Stimulated activated effector memory CD8-positive, alpha-beta T cell treated with anti-CD3 and anti-CD28 coated beads, Interleukin-12 subunit alpha, Interleukin-12 subunit beta, amount 100 ng/mL, for 72 hours (primary cell): ENCODE measurements around the gene PDGFB.

Source experiments
- ATAC-seq: fragments of 150-1000 bp; cut with Tn5 transposase; 2 replicates; pipeline ENCODE4 v1.10.0; 2021
- DNase-seq, 2 donors: peaks; one replicate each; pipeline ENCODE4 v3.0.0; 2021 to 2022; ENCODE audit warnings: low spot score in 2 of 2
- H3K27ac Mint-ChIP-seq: one replicate; pipeline ENCODE4 v1.8.0; 2022; ENCODE audit warnings: mild to moderate bottlenecking, mixed read lengths
- H3K36me3 Mint-ChIP-seq: one replicate; pipeline ENCODE4 v1.8.0; 2022; ENCODE audit warnings: mild to moderate bottlenecking, mixed read lengths
- H3K4me1 Mint-ChIP-seq: one replicate; pipeline ENCODE4 v1.8.0; 2022; ENCODE audit warnings: mixed read lengths
- H3K4me3 Mint-ChIP-seq: one replicate; pipeline ENCODE4 v1.8.0; 2022; ENCODE audit warnings: mild to moderate bottlenecking, mixed read lengths
- H3K9me3 Mint-ChIP-seq: one replicate; pipeline ENCODE4 v1.8.0; 2022; ENCODE audit warnings: mixed read lengths

The PDGFB gene

DNA sequence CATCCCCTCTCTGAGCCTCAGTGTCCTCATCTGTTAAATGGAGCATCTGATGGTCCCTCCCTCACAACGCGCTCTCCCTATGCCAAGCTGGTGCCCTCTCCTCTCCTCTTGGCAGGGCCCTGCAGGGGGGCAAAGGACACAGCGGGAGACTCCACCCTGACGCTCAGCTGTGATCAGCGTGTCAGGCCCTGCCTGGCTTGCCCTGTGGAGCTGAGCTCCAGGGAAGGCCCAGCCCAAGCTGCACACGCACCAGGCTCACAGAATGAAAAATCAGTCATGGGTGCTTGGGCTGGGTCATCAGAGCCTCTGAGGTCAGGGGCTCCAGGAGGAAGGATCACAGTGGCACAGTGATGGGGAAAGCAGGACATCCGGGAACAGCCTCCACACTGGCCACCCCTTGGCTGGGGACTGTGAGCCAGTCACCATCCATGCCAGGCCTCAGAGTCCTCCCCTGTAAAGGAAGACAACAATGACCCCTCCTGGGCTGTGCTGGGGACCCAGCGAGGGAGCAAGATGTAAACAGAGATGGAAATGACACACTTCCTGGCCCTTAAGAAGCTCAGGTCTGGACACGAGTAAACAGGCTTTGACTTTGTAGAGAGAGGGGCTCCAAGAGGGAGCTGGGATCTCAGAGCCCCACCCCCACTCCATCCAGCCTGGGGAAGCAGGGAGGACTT, 38.0 kb upstream of the PDGFB start:
- DNase-seq (no peak), ATAC-seq (peak; percentile 46)
- Mint-ChIP-seq H3K4me1 (peaks cover 8% of the 10 kb centered on the region), H3K9me3 (peaks cover 2% of the 10 kb centered on the region), H3K4me3 (no peak overlapping the region), H3K36me3 (no peaks in the 10 kb centered on the region), H3K27ac (peak overlapping the region; percentile 34)

DNA sequence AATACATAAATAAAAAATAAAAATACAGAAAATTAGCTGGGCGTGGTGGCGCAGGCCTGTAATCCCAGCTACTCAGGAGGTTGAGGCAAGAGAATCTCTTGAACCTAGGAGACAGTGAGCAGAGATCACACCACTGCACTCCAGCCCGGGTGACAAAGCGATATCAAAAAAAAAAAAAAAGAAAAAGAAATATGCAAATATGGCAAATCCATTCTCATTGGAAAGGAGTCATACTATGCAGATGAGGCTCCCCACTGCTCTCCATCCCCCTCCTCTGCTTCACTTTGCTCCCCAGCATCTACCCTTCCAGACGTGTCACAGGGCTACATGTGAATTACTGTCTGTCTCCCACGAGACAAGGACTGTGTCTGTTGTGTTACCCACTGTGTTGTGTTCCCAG, 36.3 kb upstream of the PDGFB start:
- Mint-ChIP-seq H3K4me3 (no peak overlapping the region), H3K9me3 (peaks cover 2% of the 10 kb centered on the region), H3K27ac (no peak overlapping the region), H3K4me1 (peaks cover 8% of the 10 kb centered on the region), H3K36me3 (no peaks in the 10 kb centered on the region)
- no peak for ATAC-seq
- DNase-seq = no peak

DNA sequence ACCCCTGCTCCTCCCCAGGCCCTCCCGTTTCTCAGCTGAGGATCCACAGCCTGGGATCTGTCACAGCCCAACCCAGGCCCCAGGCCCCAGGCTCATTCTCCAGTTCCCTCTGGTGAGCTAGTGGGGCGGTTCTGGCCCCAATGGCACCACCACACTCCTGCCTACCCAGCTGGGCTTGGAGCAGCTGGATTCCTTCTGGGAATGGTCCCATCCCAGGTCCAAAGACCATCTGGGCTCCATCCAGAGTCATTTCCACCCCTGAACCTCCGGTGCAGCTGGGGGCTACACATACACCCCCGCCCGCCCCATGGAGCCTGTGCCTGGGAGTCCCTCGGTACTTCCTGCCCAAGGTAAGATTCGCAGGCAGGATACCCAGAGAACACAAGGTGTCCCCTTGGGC, 35.5 kb upstream of the PDGFB start:
- H3K4me1 Mint-ChIP-seq = peaks cover 8% of the 10 kb centered on the region
- H3K27ac Mint-ChIP-seq = peak overlapping the region; percentile 58
- H3K4me3 Mint-ChIP-seq = no peak overlapping the region
- H3K9me3 Mint-ChIP-seq = no peaks in the 10 kb centered on the region
- ATAC-seq (no peak), DNase-seq (no peak)
- H3K36me3 Mint-ChIP-seq = no peaks in the 10 kb centered on the region

DNA sequence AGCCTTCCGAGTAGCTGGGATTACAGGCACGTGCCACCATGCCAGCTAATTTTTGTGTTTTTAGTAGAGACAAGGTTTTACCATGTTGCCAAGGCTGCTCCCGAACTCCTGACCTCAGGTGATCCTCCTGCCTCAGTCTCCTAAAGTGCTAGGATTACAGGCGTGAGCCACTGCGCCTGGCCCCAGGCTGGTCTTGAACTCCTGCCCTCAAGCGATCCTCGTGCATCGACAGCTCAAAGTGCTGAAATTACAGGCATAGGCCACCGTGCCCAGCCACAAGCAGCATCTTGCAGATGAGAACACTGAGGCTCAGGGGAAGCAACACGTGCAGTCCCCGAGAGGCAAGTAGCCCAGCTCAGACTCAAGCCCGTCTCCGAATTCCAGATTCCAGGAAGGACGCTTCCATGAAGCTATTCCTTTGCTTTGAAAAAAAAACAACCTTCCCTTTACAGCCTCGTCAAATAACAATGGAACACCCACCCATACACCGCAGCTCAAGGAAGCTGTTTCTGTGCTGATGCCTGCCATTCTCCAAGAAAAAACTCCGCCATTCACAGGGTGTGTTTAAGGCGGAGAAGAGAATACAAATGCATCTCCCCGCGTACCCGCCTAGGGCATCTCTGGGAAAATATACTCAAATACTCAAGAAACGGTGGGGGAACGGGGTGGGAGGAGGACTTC, 34.5 kb upstream of the PDGFB start:
- no peak for DNase-seq
- no peaks in the 10 kb centered on the region for H3K36me3 Mint-ChIP-seq
- H3K27ac Mint-ChIP-seq = no peak overlapping the region
- no peak for ATAC-seq
- no peak overlapping the region for H3K4me3 Mint-ChIP-seq
- peaks cover 8% of the 10 kb centered on the region for H3K4me1 Mint-ChIP-seq
- H3K9me3 Mint-ChIP-seq = no peaks in the 10 kb centered on the region

DNA sequence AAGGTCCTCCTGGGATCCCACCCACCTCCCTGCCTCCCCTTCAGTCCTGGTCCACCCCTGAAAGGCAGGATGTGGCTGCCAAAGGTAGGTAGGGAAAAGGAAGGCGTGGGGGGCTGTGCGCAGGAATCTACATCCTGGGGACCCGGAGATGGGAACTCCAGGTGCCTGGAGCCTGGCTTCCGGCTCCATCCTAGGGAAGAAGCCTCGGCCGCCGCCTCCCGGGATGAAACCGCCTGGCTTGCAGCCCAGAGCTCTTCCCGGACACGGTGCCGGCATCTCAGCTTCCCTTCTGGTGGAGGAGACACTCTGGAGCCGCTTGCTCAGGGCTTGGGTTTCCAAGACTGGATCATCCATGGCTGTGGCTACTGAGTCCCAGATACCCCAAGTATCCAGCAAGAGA, 33.3 kb upstream of the PDGFB start:
- no peak overlapping the region for H3K4me3 Mint-ChIP-seq
- ATAC-seq = no peak
- H3K4me1 Mint-ChIP-seq = peaks cover 8% of the 10 kb centered on the region
- H3K36me3 Mint-ChIP-seq = no peaks in the 10 kb centered on the region
- DNase-seq = no peak
- no peaks in the 10 kb centered on the region for H3K9me3 Mint-ChIP-seq
- no peak overlapping the region for H3K27ac Mint-ChIP-seq

DNA sequence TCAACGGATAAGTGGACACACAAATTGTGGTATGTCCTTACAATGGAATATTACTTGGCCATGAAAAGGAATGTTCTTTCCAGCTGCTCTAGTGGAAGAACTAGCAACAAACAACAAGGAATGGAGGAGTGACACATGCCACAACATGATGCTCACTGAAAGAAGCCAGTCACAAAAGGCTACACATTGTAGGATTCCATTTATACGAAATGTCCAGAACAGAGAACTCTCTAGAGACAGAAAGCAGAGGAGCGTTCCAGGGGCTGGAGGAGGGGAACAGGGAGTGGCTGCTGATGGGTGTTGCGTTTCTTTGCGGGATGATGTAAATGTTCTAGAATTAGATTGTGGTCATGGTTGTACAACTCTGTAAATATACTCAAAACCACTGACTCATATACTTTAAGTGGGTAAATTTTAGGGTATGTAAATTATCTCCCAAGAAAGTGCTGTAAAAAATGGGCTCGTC, 32.4 kb upstream of the PDGFB start:
- Mint-ChIP-seq H3K36me3 (no peaks in the 10 kb centered on the region), H3K4me1 (no peaks in the 10 kb centered on the region), H3K9me3 (no peaks in the 10 kb centered on the region), H3K4me3 (no peak overlapping the region), H3K27ac (no peak overlapping the region)
- no peak for DNase-seq
- no peak for ATAC-seq

DNA sequence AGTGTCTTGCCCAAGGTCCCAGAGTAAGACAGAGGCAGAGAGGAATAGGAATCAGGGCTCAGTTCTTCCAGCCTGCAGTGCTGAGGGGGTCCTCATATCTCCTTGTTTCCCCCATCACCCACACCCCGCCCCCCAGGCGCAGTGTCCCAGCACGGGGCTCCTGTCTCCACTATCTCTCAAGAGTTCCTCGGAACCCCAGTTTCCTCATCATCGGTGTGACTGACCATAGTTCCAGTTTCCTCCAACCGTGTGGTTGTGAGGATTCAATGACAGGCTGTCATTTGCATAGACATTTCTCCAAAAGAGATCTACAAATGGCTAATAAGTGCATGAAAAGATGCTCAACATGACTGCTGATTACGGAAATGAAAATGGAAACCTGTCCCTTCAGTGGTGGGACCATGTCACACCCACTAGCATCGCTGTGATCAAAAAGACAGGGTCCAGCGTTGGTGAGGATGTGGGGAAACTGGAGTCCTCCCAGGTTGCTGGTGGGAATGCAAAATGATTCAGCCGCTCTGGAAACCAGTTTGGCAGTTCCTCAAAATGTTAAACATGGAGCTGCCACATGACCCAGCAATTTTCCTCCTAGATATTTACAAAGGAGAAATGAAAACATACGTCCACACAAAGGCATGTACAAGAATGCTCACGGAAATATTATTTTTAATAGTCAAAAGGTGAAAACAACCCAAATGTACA, 31.8 kb upstream of the PDGFB start:
- Mint-ChIP-seq H3K27ac (no peak overlapping the region), H3K4me3 (no peak overlapping the region), H3K4me1 (no peaks in the 10 kb centered on the region), H3K36me3 (no peaks in the 10 kb centered on the region), H3K9me3 (no peaks in the 10 kb centered on the region)
- DNase-seq (no peak), ATAC-seq (no peak)

DNA sequence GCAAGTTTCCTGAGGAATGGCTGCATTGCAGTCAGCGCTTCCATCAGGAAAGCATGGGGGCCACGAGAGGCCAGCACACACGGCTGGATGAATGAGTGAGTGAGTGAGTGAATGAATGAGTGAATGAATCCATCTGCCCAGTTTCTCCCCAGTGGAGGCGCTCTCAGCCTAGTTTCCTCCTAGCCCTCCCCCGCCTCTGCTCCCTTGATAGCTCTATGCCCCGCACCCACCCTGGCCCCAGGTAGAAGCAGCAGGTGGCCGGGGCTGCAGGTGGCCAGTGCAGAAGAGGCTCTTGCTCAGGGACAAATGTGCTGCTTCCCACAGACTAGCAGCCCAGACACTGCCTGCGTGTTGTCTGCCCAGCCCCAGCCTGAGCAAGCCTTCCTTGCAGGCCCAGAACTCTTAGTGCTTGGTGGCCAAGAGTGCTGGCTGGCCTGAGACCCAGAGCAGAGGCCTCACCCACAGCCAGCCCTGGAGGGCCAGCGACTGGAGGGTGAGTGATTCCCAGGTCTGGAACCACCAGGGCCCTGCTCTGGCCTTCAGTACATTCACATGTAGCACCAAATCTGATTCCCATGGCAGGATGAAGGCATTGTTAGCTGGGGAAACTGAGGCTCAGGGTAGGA, 31.1 kb upstream of the PDGFB start:
- H3K4me3 Mint-ChIP-seq = no peak overlapping the region
- no peak for DNase-seq
- peaks cover 3% of the 10 kb centered on the region for H3K9me3 Mint-ChIP-seq
- H3K4me1 Mint-ChIP-seq = no peaks in the 10 kb centered on the region
- no peaks in the 10 kb centered on the region for H3K36me3 Mint-ChIP-seq
- no peak overlapping the region for H3K27ac Mint-ChIP-seq
- ATAC-seq = no peak

DNA sequence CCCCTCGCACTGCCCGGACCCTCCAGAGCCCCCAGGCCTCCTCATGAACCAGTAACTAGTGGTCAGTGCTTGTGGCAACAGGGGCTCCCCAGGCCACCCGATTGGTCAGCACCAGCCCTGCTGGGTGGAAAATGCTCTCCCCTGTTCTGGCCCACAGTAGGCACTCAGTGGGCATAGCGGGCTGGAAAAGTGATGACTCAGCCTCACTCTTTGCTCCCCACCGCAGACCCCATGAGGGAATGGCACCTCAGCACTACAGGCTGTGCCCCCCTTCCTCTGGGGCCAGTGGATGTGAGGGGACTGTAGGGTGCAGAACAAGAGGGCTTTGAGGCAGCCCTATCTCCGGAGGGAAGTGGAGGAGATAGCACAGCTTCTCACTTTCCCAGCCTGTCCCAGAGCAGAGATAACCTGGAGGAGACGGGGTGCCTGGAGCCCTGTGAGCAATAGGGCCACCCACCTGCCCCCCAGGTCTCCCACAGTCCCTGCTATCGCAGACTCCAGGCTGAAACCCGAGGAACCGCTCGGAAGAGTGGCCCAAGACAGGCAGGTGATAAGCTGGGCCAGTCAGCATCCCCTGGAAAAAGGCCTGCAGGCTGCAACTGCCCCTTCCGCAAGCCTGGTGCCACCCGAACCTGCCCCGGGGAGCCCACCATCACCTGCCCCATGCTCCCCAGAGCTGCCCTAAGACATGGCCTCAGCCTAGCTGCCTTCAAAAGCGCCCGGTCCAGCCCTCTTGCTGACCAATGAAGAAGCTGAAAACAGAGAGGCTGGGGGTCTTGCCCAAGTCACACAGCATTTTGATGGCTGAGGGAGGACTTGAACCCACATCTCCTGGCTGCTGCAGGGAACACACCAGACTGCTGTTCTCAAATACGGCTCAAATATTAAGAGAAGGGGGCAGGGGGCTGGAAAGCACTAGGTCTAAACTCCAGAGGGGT, 29.4 kb upstream of the PDGFB start:
- H3K27ac Mint-ChIP-seq = no peak overlapping the region
- H3K36me3 Mint-ChIP-seq = no peaks in the 10 kb centered on the region
- no peaks in the 10 kb centered on the region for H3K4me1 Mint-ChIP-seq
- no peak for ATAC-seq
- no peak overlapping the region for H3K4me3 Mint-ChIP-seq
- peaks cover 3% of the 10 kb centered on the region for H3K9me3 Mint-ChIP-seq
- DNase-seq = no peak

DNA sequence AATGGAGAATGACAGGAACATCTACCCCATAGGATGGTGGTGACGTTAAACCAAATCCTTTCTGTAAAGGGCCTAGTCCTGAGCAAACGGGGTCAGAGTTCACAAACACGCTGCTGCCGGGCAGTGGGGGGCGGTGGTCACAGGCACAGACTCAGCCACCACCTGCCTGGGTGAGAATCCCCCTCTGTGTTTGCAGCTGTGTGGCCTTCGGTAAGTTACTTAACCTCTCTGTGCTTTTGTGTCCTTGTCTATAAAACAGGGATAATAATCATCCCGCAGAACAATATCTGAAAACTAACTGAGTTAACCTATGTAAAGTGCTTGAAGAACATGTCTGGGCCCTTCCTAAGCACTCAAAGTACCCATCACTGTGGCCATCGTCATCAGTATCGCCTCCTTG, 26.0 kb upstream of the PDGFB start:
- no peak for DNase-seq
- Mint-ChIP-seq H3K36me3 (no peaks in the 10 kb centered on the region), H3K9me3 (peaks cover 3% of the 10 kb centered on the region), H3K27ac (no peak overlapping the region), H3K4me1 (peaks cover 22% of the 10 kb centered on the region), H3K4me3 (no peak overlapping the region)
- ATAC-seq = no peak

DNA sequence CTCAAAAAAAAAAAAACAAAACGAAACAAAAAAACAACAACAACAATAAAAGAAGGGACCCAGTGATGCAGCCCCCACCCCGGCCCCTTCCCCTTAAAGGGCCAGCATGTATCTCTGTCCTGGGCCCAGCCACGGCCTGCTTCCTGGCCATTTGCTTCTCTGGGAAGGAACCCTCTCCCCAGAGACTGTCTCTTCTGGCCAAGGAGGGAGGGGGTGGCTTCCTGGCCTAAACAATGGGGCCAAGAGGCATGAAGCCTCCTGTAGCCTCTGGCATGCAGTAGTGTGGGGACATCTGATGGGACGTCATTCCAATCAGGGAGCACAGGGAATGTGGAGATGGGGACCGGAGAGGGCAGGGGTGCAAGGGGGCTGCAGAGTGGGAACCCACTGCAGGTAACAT, 25.5 kb upstream of the PDGFB start:
- ATAC-seq = no peak
- Mint-ChIP-seq H3K36me3 (no peaks in the 10 kb centered on the region), H3K27ac (no peak overlapping the region), H3K4me1 (peaks cover 24% of the 10 kb centered on the region), H3K9me3 (peaks cover 3% of the 10 kb centered on the region), H3K4me3 (no peak overlapping the region)
- DNase-seq = no peak

DNA sequence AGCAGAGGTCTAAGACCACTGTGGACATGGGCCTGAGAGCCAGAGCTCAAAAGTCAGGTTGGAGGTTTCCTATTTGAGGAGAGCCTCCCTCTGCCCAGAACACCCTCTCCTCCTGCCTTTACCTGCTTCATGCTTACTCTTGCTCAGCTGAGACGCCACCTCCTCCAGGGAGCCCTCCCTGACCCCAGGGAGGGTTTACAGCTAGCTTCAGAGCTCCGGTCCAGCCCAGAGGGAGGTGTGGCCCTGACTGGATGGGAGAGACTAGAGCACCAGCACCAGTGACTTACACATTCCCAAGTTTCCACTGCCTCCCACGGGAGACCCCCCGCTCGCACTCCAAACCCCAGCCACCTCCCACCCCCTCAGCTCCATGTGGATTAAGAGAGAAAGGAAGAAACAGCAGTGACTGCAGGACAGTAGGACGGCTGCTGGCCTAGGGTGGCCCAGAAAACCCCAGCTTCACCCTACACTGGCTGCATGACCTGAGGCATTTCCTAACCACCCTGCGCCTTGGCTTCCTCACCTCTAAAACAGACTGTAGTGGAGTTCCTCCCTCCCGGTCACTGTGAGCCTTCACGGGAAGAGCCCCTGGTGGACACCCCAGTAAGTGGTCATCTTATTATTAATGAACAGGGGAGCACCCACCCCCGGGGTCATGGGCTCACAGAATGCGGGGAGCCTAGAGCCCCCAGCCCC, 24.5 kb upstream of the PDGFB start:
- ATAC-seq = no peak
- H3K27ac Mint-ChIP-seq = peak overlapping the region; percentile 76
- no peak for DNase-seq
- peaks cover 32% of the 10 kb centered on the region for H3K4me1 Mint-ChIP-seq
- H3K4me3 Mint-ChIP-seq = no peak overlapping the region
- peaks cover 3% of the 10 kb centered on the region for H3K9me3 Mint-ChIP-seq
- H3K36me3 Mint-ChIP-seq = no peaks in the 10 kb centered on the region

DNA sequence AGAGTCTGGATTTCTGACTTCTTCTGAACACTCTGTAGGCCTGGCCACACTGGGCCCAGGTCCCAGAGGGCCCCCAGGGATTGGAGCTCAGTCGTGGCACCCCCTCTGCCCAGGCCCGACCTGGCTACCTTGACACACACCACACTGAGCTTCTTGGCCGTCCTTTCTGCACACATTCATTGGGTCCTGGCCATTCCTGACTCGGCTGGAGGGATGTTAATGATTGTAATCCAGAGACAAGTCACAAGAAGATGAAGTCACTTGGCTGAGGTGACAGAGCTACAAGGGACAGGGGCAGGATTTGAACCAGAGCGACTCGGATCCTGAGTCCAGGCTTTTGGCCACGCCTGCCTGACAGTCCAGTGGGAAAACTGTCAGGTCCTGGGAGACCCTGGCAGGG, 23.9 kb upstream of the PDGFB start:
- Mint-ChIP-seq H3K4me3 (no peak overlapping the region), H3K27ac (peak overlapping the region; percentile 76), H3K9me3 (peaks cover 3% of the 10 kb centered on the region), H3K4me1 (peaks cover 38% of the 10 kb centered on the region), H3K36me3 (no peaks in the 10 kb centered on the region)
- ATAC-seq = no peak
- no peak for DNase-seq

DNA sequence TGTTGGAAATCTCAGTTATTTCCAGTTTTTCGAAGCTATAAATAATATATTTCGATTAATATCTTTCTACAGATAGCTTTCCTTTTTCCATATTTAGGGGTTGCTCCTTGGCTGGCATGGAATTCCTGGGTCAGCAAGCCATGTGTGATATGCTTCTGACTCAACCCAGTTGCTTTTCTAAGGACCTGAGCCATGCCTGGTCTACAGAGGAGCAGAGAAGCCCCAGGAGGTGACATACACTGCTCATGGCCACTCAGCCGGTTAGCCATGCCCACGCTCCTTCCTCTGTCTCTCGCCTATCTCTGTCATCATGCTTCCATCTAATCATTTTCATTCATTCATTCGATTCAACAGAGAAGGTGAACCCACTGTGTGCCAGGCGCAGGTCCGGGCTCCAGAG, 23.2 kb upstream of the PDGFB start:
- H3K4me3 Mint-ChIP-seq = no peak overlapping the region
- peak overlapping the region; percentile 87 for H3K27ac Mint-ChIP-seq
- peaks cover 3% of the 10 kb centered on the region for H3K9me3 Mint-ChIP-seq
- peaks cover 39% of the 10 kb centered on the region for H3K4me1 Mint-ChIP-seq
- ATAC-seq (no peak), DNase-seq (no peak)
- no peaks in the 10 kb centered on the region for H3K36me3 Mint-ChIP-seq
